Smooth muscle cell (in vitro differentiated cells): ENCODE data around the gene HPRT1. TPM values are rescaled to one million over a fixed set of nuclear protein-coding genes. Genes with fewer than 3 reads are reported as not detected.

Experiments
- DNase-seq: peaks from one replicate; lab custom pipeline; 2025; ENCODE audit not compliant: unreplicated experiment; lab: John Stamatoyannopoulos, UW
- H2AFZ ChIP-seq: fragments of 200-600 bp; sonication (generic); 2 replicates; pipeline ENCODE4 v1.6.0; 2016; ENCODE audit warnings: antibody characterized with exemption, low read depth, mild to moderate bottlenecking
- H3F3A ChIP-seq: fragments of 200-600 bp; sonication (generic); 2 replicates; pipeline ENCODE4 v1.6.0; 2017; ENCODE audit warnings: antibody characterized with exemption, low read depth
- H3K27ac ChIP-seq: fragments of 200-600 bp; sonication (generic); 2 replicates; pipeline ENCODE4 v1.5.1; 2016; ENCODE audit warnings: low read depth, mild to moderate bottlenecking
- H3K27me3 ChIP-seq: fragments of 200-600 bp; sonication (generic); 2 replicates; pipeline ENCODE4 v1.6.1; 2016; ENCODE audit warnings: low read depth, mild to moderate bottlenecking
- H3K36me3 ChIP-seq: fragments of 200-600 bp; sonication (generic); 2 replicates; pipeline ENCODE4 v1.5.1; 2016; ENCODE audit warnings: low read depth
- H3K4me1 ChIP-seq: fragments of 200-600 bp; sonication (generic); 2 replicates; pipeline ENCODE4 v1.5.1; 2016; ENCODE audit warnings: low read depth
- H3K4me2 ChIP-seq: fragments of 200-600 bp; sonication (generic); 2 replicates; pipeline ENCODE4 v1.6.0; 2016; ENCODE audit warnings: mild to moderate bottlenecking
- H3K4me3 ChIP-seq: fragments of 200-600 bp; sonication (generic); 2 replicates; pipeline ENCODE4 v1.5.1; 2016; ENCODE audit warnings: mild to moderate bottlenecking
- H3K79me2 ChIP-seq: fragments of 200-600 bp; sonication (generic); 2 replicates; pipeline ENCODE4 v1.6.0; 2016; ENCODE audit warnings: low read depth, mild to moderate bottlenecking
- H3K9ac ChIP-seq: fragments of 200-600 bp; sonication (generic); 2 replicates; pipeline ENCODE4 v1.6.0; 2016; ENCODE audit warnings: low read depth
- H3K9me3 ChIP-seq: fragments of 200-600 bp; sonication (generic); replicated peaks from 2 replicates; pipeline ENCODE4 v1.5.1; 2016; ENCODE audit warnings: low read depth
- H4K20me1 ChIP-seq: fragments of 200-600 bp; sonication (generic); 2 replicates; pipeline ENCODE4 v1.6.0; 2016; ENCODE audit warnings: low read depth
- WGBS: methylation state at CpG from one replicate; pipeline ENCODE4 v1.1.7; 2016; ENCODE audit warnings: low lambda C conversion rate; 5-methylcytosine and 5-hydroxymethylcytosine counted together
- polyA plus RNA-seq: library from polyadenylated mRNA; unstranded; fragments of >200 nt; fragmentation: Nextera tagmentation; extraction: Ambion mirVana; gene quantifications from 2 replicates; pipeline ENCODE4 v1.2.1, GENCODE V29; 2016
- total RNA-seq: library from RNA; depleted of rRNA; stranded (reverse); fragments of >200 nt; gene quantifications from 2 replicates; pipeline ENCODE4 v1.2.3, GENCODE V29; 2014
- TF ChIP-seq, protein P1 (sequence below): fragments of 200-600 bp; sonication (generic); IDR thresholded peaks from 2 replicates; pipeline ENCODE4 v1.5.1; 2017; ENCODE audit warnings: borderline replicate concordance, mild to moderate bottlenecking, antibody characterized with exemption; ENCODE audit not compliant: insufficient read depth, poor library complexity, severe bottlenecking

The HPRT1 gene
- total and polyA plus RNA-seq, 2 experiments from 2014 or later, result 12.6 to 16.2 TPM

DNA sequence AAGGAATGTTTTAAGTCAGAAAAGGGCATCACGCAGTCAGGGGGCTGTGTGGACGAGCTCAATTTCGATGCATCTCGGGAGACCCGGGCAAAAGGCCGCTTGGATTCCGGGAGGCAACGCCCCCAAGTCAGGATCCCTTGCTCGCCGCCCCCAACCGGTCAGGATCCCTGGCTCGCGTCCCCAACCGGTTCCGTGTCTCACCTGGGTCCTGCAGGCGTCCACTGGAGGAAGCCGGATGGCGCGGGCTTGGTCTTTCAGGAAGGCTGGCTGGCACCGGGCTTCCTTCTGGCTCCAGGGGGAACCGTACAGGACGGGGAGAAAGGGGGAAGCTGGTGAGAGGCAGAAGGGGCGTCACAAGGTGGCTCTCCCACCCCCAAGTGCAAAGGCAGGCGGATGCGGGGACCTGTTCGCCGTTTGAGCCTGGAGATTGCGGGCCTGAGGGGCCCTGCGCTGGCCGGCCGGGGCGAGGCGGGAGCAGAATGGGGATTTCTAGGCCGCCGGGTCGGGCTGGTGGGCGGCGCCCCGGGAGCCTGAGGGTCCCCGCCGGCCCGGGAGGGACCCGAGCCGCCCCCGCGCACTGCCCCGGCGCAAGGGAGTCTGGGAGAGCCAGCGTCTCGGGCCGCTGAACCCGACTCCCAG is 84.7 kb downstream of the HPRT1 start:
- Histone ChIP-seq H3K9ac (no peak overlapping the region), H3K27ac (no peak overlapping the region), H3F3A (peaks cover 5% of the 10 kb centered on the region), H3K9me3 (no peaks in the 10 kb centered on the region), H3K79me2 (peaks cover 21% of the 10 kb centered on the region), H3K4me1 (no peaks in the 10 kb centered on the region), H2AFZ (no peak overlapping the region), H3K4me3 (peak overlapping the region; percentile 32), H3K4me2 (peak overlapping the region; percentile 87), H4K20me1 (no peaks in the 10 kb centered on the region), H3K36me3 (no peaks in the 10 kb centered on the region), H3K27me3 (no peaks in the 10 kb centered on the region)
- 46% methylated on average over 32 of the region's 52 CpGs for WGBS
- DNase-seq, result no peak
- TF ChIP-seq, protein P1, sequence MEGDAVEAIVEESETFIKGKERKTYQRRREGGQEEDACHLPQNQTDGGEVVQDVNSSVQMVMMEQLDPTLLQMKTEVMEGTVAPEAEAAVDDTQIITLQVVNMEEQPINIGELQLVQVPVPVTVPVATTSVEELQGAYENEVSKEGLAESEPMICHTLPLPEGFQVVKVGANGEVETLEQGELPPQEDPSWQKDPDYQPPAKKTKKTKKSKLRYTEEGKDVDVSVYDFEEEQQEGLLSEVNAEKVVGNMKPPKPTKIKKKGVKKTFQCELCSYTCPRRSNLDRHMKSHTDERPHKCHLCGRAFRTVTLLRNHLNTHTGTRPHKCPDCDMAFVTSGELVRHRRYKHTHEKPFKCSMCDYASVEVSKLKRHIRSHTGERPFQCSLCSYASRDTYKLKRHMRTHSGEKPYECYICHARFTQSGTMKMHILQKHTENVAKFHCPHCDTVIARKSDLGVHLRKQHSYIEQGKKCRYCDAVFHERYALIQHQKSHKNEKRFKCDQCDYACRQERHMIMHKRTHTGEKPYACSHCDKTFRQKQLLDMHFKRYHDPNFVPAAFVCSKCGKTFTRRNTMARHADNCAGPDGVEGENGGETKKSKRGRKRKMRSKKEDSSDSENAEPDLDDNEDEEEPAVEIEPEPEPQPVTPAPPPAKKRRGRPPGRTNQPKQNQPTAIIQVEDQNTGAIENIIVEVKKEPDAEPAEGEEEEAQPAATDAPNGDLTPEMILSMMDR, result no peak

DNA sequence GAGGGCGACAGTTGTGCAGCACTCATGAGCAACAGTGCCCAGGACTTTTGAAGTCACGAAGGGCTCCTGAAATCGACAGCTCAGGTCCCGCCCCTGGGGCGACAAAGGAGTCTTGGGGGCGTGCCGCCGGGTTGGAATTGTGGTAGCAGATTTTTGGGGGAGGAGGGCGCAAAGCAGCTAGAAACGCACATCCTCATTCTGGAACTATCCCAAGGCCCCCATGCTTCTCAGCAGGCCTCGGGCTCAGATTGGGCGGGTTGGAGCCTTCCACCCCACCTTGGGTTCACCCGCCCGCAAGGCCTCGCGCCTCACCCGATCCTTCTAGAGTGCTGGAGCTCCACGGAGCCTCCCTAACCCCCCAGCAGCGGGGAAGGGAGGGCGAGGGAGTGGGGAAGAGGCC is 85.5 kb downstream of the HPRT1 start:
- H3K4me3 ChIP-seq, result peak overlapping the region; percentile 32
- H3K9me3 ChIP-seq, result no peaks in the 10 kb centered on the region
- 74% methylated on average over 18 of the region's 20 CpGs for WGBS
- H3F3A ChIP-seq, result peaks cover 5% of the 10 kb centered on the region
- DNase-seq, result no peak
- H3K9ac ChIP-seq, result no peak overlapping the region
- H3K36me3 ChIP-seq, result no peaks in the 10 kb centered on the region
- H3K27me3 ChIP-seq, result no peaks in the 10 kb centered on the region
- TF ChIP-seq, protein P1, result no peak
- H3K27ac ChIP-seq, result peak overlapping the region; percentile 18
- no peak overlapping the region for H2AFZ ChIP-seq
- H3K79me2 ChIP-seq, result peaks cover 21% of the 10 kb centered on the region
- no peaks in the 10 kb centered on the region for H4K20me1 ChIP-seq
- H3K4me2 ChIP-seq, result peak overlapping the region; percentile 87
- H3K4me1 ChIP-seq, result no peaks in the 10 kb centered on the region

DNA sequence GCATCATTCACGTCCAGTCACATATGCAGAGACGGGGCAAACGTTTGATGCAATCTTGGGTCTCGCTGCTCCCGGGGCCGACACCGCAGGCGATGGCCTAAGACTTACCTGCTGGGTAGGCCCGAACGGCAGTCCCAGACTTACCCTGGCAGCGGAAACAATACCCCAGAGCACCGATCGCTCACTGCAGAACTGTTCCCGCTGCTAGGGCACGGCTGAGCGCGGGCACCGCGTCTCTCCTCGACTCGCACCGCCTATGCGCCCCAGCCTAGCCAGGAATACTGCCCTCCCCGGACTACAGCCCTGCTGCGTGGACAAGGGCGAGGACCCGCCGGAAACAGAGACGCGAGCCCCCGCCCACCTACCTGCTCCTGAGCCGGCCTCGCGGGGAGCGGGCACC is 86.2 kb downstream of the HPRT1 start:
- H3K27ac ChIP-seq, result peak overlapping the region; percentile 18
- 72% methylated on average over 35 of the region's 35 CpGs for WGBS
- no peaks in the 10 kb centered on the region for H3K9me3 ChIP-seq
- H2AFZ ChIP-seq, result no peak overlapping the region
- DNase-seq, result no peak
- peaks cover 21% of the 10 kb centered on the region for H3K79me2 ChIP-seq
- H3K36me3 ChIP-seq, result no peaks in the 10 kb centered on the region
- H3K27me3 ChIP-seq, result no peaks in the 10 kb centered on the region
- H3F3A ChIP-seq, result peaks cover 5% of the 10 kb centered on the region
- TF ChIP-seq, protein P1, result no peak
- no peak overlapping the region for H3K9ac ChIP-seq
- no peaks in the 10 kb centered on the region for H3K4me1 ChIP-seq
- H3K4me2 ChIP-seq, result peak overlapping the region; percentile 87
- no peaks in the 10 kb centered on the region for H4K20me1 ChIP-seq
- H3K4me3 ChIP-seq, result peak overlapping the region; percentile 56

DNA sequence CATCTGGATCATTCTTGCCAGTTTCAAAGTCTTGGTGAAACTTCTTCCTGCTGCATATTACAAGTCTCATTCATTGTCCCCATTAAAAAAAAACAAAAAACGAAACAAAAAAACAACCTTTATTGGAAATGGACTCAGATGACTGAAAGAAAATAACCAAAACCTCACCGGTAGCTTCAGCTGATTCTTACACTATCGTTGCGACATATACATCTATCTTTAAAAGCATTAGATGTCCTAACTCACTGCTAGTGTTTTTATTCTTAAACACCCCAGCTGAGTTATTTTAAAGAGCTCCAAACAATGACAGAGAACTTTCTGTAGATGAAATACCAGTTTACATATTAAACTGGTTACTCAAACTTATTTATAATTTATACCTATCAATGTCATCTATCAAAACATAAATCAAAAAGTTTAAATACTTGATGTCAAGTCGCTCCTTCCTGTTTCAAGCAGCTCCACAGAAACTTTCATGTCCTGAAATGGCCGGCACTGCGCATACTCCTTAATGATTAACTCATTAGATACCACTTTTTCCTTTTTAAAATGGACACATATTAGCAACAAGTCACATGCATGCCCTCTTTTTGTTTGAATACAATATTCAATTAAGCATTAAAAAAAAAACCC is 87.2 kb downstream of the HPRT1 start:
- Histone ChIP-seq H3K4me3 (peak overlapping the region; percentile 56), H3F3A (peaks cover 9% of the 10 kb centered on the region), H3K27ac (peak overlapping the region; percentile 75), H3K4me2 (peak overlapping the region; percentile 87), H3K9ac (peak overlapping the region; percentile 69), H3K4me1 (no peaks in the 10 kb centered on the region), H2AFZ (no peak overlapping the region), H3K9me3 (no peaks in the 10 kb centered on the region), H3K36me3 (no peaks in the 10 kb centered on the region), H4K20me1 (no peaks in the 10 kb centered on the region), H3K79me2 (peaks cover 21% of the 10 kb centered on the region), H3K27me3 (no peaks in the 10 kb centered on the region)
- TF ChIP-seq, protein P1, result no peak
- DNase-seq, result no peak
- WGBS, result 53% methylated on average over 7 of the region's 7 CpGs
